Fibroblast of upper back skin (primary cell): Measurements from ENCODE around the gene SELE.
A peak's percentile ranks its signal among the peaks of the same experiment; 100 is the strongest.

Experiments used
- DNase-seq: peaks from one replicate; pipeline ENCODE4 v3.0.0-alpha.2; 2013

Gene SELE

DNA sequence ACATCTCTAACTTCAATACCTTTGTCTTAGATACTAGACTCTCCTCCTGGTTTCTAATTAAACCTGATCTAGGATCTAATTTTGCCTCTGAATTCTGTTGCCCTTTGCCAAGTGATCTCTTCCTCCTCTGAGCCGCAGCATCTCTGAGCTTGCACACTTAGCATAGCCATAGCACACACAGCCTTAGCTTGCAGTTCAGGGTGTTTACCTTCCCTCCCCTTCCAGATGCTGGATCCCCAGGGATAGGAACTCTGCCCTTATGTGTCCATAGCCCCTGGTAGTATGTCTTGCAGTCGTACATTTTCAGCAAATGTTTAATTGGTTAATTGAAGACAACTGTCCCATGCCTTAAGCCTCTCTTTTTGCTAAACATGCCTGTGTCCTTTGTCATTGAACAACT is 52.7 kb downstream of the SELE start:
- DNase-seq = no peak

GRCh38 chr1:169680377-169681019 is 53.4 kb downstream of the SELE start:
- DNase-seq = no peak

- DNase-seq = no peak
Measured at GRCh38 chr1:169679692-169680091, 54.2 kb downstream of the SELE start.

DNA sequence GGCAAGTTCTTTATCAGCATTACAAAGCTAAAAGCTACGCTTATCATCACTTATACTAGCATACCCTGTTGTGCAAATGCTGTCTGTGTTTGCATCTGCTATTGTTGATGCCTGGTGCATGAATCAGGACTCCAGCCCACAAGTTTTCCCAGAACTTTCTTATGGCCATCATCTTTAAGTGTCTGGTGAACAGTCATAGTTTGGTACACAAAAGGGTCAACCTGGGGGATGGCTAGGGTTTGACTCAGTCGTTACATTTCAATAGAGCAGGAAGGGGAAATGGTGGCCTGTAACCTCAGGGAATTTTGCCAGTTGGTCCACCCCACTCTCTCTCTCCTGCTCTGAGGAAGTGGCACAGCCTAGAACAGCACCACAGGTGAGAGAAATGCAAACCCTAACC is 57.9 kb downstream of the SELE start:
- DNase-seq = peak; percentile 2
